ENCODE measurements around the gene REXO4.

REXO4 gene

GRCh38 chr9:133417541-133418461 lies at the start of gene REXO4:
Gene REXO4 (minus strand): TSS chr9:133418010. CDS start chr9:133417844, 166 bp downstream.
- DNase-seq (ENCODE audit: low read depth): peak; percentile 84
- no peak for TF ChIP-seq CTCF (IDR thresholded peaks at IDR 0.05; ENCODE audit: insufficient read depth, low read depth, low read length, missing control alignments)
- peak within 1 kb of the TSS; percentile 93 for H3K4me3 ChIP-seq (ENCODE audit: low read length)

GRCh38 chr9:133467101-133467500 lies 49.3 kb upstream of the REXO4 start:
- DNase-seq (ENCODE audit: low read depth): no peak
- no peak for TF ChIP-seq CTCF (IDR thresholded peaks at IDR 0.05; ENCODE audit: insufficient read depth, low read depth, low read length, missing control alignments)
- no peak overlapping the region for H3K4me3 ChIP-seq (ENCODE audit: low read length)

GRCh38 chr9:133465984-133466383 lies 48.2 kb upstream of the REXO4 start:
- H3K4me3 ChIP-seq (ENCODE audit: low read length): no peak overlapping the region
- TF ChIP-seq CTCF (IDR thresholded peaks at IDR 0.05; ENCODE audit: insufficient read depth, low read depth, low read length, missing control alignments): no peak
- no peak for DNase-seq (ENCODE audit: low read depth)

GRCh38 chr9:133464638-133465037 lies 46.8 kb upstream of the REXO4 start:
- TF ChIP-seq CTCF (IDR thresholded peaks at IDR 0.05; ENCODE audit: insufficient read depth, low read depth, low read length, missing control alignments): no peak
- no peak for DNase-seq (ENCODE audit: low read depth)
- H3K4me3 ChIP-seq (ENCODE audit: low read length): no peak overlapping the region

GRCh38 chr9:133463864-133464615 lies 46.2 kb upstream of the REXO4 start:
- TF ChIP-seq CTCF (IDR thresholded peaks at IDR 0.05; ENCODE audit: insufficient read depth, low read depth, low read length, missing control alignments): no peak
- no peak for DNase-seq (ENCODE audit: low read depth)
- H3K4me3 ChIP-seq (ENCODE audit: low read length): no peak overlapping the region

- TF ChIP-seq CTCF (IDR thresholded peaks at IDR 0.05; ENCODE audit: insufficient read depth, low read depth, low read length, missing control alignments): peak; percentile 60
- no peak overlapping the region for H3K4me3 ChIP-seq (ENCODE audit: low read length)
- peak; percentile 59 for DNase-seq (ENCODE audit: low read depth)
These were observed 45.5 kb upstream of the REXO4 start for GRCh38 chr9:133463234-133463863.

All from epithelial cell of esophagus (primary cell).